H9 (cell line): Measurements from ENCODE around the gene COLQ. TPM values are rescaled to one million over a fixed set of nuclear protein-coding genes. Genes with fewer than 3 reads are reported as not detected.

Experiments
- DNase-seq: peaks from one replicate; pipeline ENCODE4 v3.0.0-alpha.2; 2017
- H2AFZ ChIP-seq: one replicate; pipeline ENCODE4 v1.6.1; 2013; ENCODE audit warnings: mild to moderate bottlenecking, low read length, control low read depth, moderate library complexity
- H2AK5ac ChIP-seq: 2 replicates; pipeline ENCODE4 v1.6.1; 2013; ENCODE audit warnings: low read length, control low read depth, mixed read lengths; ENCODE audit not compliant: insufficient read length
- H2BK120ac ChIP-seq: one replicate; pipeline ENCODE4 v1.6.1; 2013; ENCODE audit warnings: low read depth, mild to moderate bottlenecking, low read length, control low read depth, inconsistent platforms; ENCODE audit not compliant: poor library complexity, severe bottlenecking
- H2BK12ac ChIP-seq: 2 replicates; pipeline ENCODE4 v1.6.1; 2013; ENCODE audit warnings: low read length, control low read depth, mixed read lengths, low read depth; ENCODE audit not compliant: insufficient read length
- H2BK15ac ChIP-seq: 2 replicates; pipeline ENCODE4 v1.6.1; 2013; ENCODE audit warnings: low read depth, low read length, control low read depth
- H2BK20ac ChIP-seq: one replicate; pipeline ENCODE4 v1.6.1; 2013; ENCODE audit warnings: low read depth, mild to moderate bottlenecking, low read length, control low read depth, inconsistent platforms; ENCODE audit not compliant: poor library complexity, severe bottlenecking
- H2BK5ac ChIP-seq: 2 replicates; pipeline ENCODE4 v1.6.1; 2013; ENCODE audit warnings: low read length, control low read depth, mixed read lengths; ENCODE audit not compliant: insufficient read length
- H3K14ac ChIP-seq: 2 replicates; pipeline ENCODE4 v1.6.1; 2013; ENCODE audit warnings: low read length, control low read depth; ENCODE audit not compliant: insufficient read depth
- H3K18ac ChIP-seq: 2 replicates; pipeline ENCODE4 v1.6.1; 2013; ENCODE audit warnings: low read depth, mild to moderate bottlenecking, mixed read lengths, low read length, control low read depth; ENCODE audit not compliant: insufficient read length
- H3K23ac ChIP-seq: 2 replicates; pipeline ENCODE4 v1.6.1; 2013; ENCODE audit warnings: low read length, control low read depth, mixed read lengths, low read depth; ENCODE audit not compliant: insufficient read length
- H3K23me2 ChIP-seq: 2 replicates; pipeline ENCODE4 v1.6.1; 2013; ENCODE audit warnings: low read depth, mild to moderate bottlenecking, mixed read lengths, low read length, control low read depth; ENCODE audit not compliant: insufficient read length, poor library complexity, severe bottlenecking
- H3K27ac ChIP-seq: 2 replicates; pipeline ENCODE4 v1.5.1; 2013; ENCODE audit warnings: low read length, control low read depth, mixed read lengths, low read depth; ENCODE audit not compliant: insufficient read length
- H3K27me3 ChIP-seq: 2 replicates; pipeline ENCODE4 v1.6.1; 2013; ENCODE audit warnings: low read length, control low read depth, inconsistent platforms; ENCODE audit not compliant: insufficient read depth
- H3K4ac ChIP-seq: 2 replicates; pipeline ENCODE4 v1.6.1; 2013; ENCODE audit warnings: low read depth, mild to moderate bottlenecking, control low read depth, inconsistent platforms, low read length, moderate library complexity
- H3K4me1 ChIP-seq: 2 replicates; pipeline ENCODE4 v1.6.1; 2013; ENCODE audit warnings: low read length, control low read depth, inconsistent platforms; ENCODE audit not compliant: insufficient read depth
- H3K4me2 ChIP-seq: 2 replicates; pipeline ENCODE4 v1.6.1; 2013; ENCODE audit warnings: low read length, control low read depth, mixed read lengths; ENCODE audit not compliant: insufficient read length, insufficient read depth
- H3K56ac ChIP-seq: 2 replicates; pipeline ENCODE4 v1.6.1; 2013; ENCODE audit warnings: low read depth, mild to moderate bottlenecking, mixed read lengths, low read length, control low read depth; ENCODE audit not compliant: insufficient read length
- H3K79me1 ChIP-seq: 2 replicates; pipeline ENCODE4 v1.6.1; 2013; ENCODE audit warnings: low read depth, mild to moderate bottlenecking, moderate library complexity, low read length, control low read depth, inconsistent platforms; ENCODE audit not compliant: insufficient read depth, poor library complexity, severe bottlenecking
- H3K79me2 ChIP-seq: 2 replicates; pipeline ENCODE4 v1.6.1; 2013; ENCODE audit warnings: low read length, control low read depth, inconsistent platforms; ENCODE audit not compliant: insufficient read depth
- H3K9ac ChIP-seq: 2 replicates; pipeline ENCODE4 v1.6.1; 2013; ENCODE audit warnings: low read length, control low read depth, mixed read lengths; ENCODE audit not compliant: insufficient read length; ENCODE audit errors: extremely low read depth
- H3K9me3 ChIP-seq: one replicate; pipeline ENCODE4 v1.6.1; 2013; ENCODE audit warnings: low read depth, low read length, inconsistent platforms; ENCODE audit not compliant: control insufficient read depth
- H3T11ph ChIP-seq: one replicate; pipeline ENCODE4 v1.6.1; 2013; ENCODE audit warnings: mild to moderate bottlenecking, low read length, control low read depth, inconsistent platforms
- H4K20me1 ChIP-seq: one replicate; pipeline ENCODE4 v1.6.1; 2013; ENCODE audit not compliant: control insufficient read depth, insufficient read length, insufficient read depth
- H4K5ac ChIP-seq: 2 replicates; pipeline ENCODE4 v1.6.1; 2013; ENCODE audit warnings: low read depth, mild to moderate bottlenecking, mixed read lengths, low read length, control low read depth; ENCODE audit not compliant: insufficient read length
- H4K8ac ChIP-seq: replicated peaks from 2 replicates; pipeline ENCODE4 v1.6.1; 2013; ENCODE audit warnings: low read length, control low read depth, mixed read lengths, low read depth; ENCODE audit not compliant: insufficient read length
- H4K91ac ChIP-seq: 2 replicates; pipeline ENCODE4 v1.6.1; 2013; ENCODE audit warnings: low read depth, mild to moderate bottlenecking, moderate library complexity, mixed read lengths, low read length, control low read depth; ENCODE audit not compliant: insufficient read length
- H3K27ac Mint-ChIP-seq, 3 experiments: 2 replicates in 2 of 3; 3 replicates in 1 of 3; pipeline ENCODE4 v1.8.0; 2020 to 2021; ENCODE audit warnings: mixed read lengths in 3 of 3, mild to moderate bottlenecking in 1 of 3, moderate library complexity in 1 of 3
- H3K27me3 Mint-ChIP-seq: 2 replicates; pipeline ENCODE4 v1.8.0; 2021; ENCODE audit warnings: low read depth, mild to moderate bottlenecking, moderate library complexity, mixed read lengths
- H3K36me3 Mint-ChIP-seq, 3 experiments: 2 replicates in 2 of 3; 3 replicates in 1 of 3; pipeline ENCODE4 v1.8.0; 2020 to 2021; ENCODE audit warnings: low read depth in 3 of 3, mixed read lengths in 3 of 3; ENCODE audit not compliant: insufficient read depth in 1 of 3
- H3K4me1 Mint-ChIP-seq, 2 experiments: 2 replicates each; pipeline ENCODE4 v1.8.0; 2020; ENCODE audit warnings: mixed read lengths in 2 of 2
- H3K4me3 Mint-ChIP-seq, 2 experiments: 2 replicates in 1 of 2; 3 replicates in 1 of 2; pipeline ENCODE4 v1.8.0; 2020 to 2021; ENCODE audit warnings: mild to moderate bottlenecking in 2 of 2, mixed read lengths in 2 of 2, moderate library complexity in 1 of 2
- H3K9me3 Mint-ChIP-seq, 2 experiments: 2 replicates in 1 of 2; 3 replicates in 1 of 2; pipeline ENCODE4 v1.8.0; 2020; ENCODE audit warnings: mild to moderate bottlenecking in 2 of 2, mixed read lengths in 2 of 2, moderate library complexity in 1 of 2
- WGBS: extraction: QIAGEN DNeasy Blood & Tissue Kit; methylation state at CpG from one replicate; pipeline ENCODE4 v1.1.7; 2013; ENCODE audit warnings: missing lambda C conversion rate, low lambda C conversion rate, mixed read lengths; ENCODE audit not compliant: insufficient read length; ENCODE audit errors: extremely low coverage; 5-methylcytosine and 5-hydroxymethylcytosine counted together
- total RNA-seq: library from RNA; stranded (reverse); gene quantifications from 2 replicates; pipeline ENCODE4 v1.2.1, GENCODE V29; 2021
- TF ChIP-seq, protein P1 (sequence below): fragments of 200-600 bp; sonication (generic); conservative IDR thresholded peaks from 3 replicates; pipeline ENCODE4 v1.8.0; 2021; ENCODE audit warnings: antibody characterized with exemption, mild to moderate bottlenecking

Gene COLQ
- total RNA-seq, 1 experiment from 2014 or later, result 0.61 TPM

DNA sequence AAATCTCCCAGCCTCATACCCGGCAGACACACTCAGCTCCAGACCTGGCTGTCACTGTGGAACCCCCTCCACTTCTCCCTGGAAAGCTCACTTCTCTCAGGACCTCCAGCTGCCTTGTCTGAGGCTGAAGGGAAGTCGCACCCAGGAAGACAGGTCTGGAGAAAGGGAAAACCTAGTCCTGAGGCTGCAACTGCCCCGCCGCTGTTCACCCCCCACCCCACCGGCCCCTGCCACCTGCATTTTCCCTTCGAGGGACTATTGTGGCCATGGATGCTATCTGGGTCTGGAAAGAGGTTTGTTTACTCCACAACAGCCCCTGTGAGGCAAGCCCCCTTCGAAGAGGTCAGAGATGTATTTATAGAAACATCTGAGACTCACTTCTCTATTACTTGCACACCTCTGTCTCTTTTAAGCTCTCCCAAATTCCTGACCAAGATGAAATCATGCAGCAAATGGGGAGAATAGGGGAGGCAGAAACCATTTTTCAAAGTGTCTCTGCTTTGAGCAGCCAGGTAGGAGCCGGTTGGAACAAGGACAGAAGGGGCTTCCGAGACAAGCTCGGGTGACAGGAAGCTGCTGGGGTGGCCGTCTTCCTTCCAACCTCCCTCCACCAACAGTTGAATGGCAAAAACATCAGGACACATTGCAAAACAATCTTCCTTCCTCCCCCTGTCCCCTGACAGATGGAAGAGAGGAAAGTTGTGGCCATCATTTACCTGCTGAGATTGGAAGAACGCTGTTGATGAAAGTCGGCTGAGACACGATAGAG lies 518 bp downstream of the COLQ start:
- no peak overlapping the region for H2BK20ac ChIP-seq
- no peak overlapping the region for H2BK120ac ChIP-seq
- H3K27ac Mint-ChIP-seq, result no peak overlapping the region; a peak in 1 of 7 replicates
- H3K4me3 Mint-ChIP-seq, result peak overlapping the region in 1 of 2 experiments; percentile 7; a peak in 2 of 5 replicates
- no peaks in the 10 kb centered on the region for H4K20me1 ChIP-seq
- H3K23ac ChIP-seq, result no peak overlapping the region
- H3K27me3 Mint-ChIP-seq, result peaks cover 45% of the 10 kb centered on the region
- H3K14ac ChIP-seq, result no peak overlapping the region
- no peak overlapping the region for H2AFZ ChIP-seq
- TF ChIP-seq, protein P1, sequence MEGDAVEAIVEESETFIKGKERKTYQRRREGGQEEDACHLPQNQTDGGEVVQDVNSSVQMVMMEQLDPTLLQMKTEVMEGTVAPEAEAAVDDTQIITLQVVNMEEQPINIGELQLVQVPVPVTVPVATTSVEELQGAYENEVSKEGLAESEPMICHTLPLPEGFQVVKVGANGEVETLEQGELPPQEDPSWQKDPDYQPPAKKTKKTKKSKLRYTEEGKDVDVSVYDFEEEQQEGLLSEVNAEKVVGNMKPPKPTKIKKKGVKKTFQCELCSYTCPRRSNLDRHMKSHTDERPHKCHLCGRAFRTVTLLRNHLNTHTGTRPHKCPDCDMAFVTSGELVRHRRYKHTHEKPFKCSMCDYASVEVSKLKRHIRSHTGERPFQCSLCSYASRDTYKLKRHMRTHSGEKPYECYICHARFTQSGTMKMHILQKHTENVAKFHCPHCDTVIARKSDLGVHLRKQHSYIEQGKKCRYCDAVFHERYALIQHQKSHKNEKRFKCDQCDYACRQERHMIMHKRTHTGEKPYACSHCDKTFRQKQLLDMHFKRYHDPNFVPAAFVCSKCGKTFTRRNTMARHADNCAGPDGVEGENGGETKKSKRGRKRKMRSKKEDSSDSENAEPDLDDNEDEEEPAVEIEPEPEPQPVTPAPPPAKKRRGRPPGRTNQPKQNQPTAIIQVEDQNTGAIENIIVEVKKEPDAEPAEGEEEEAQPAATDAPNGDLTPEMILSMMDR, result no peak
- H3K9ac ChIP-seq, result no peak overlapping the region
- no peaks in the 10 kb centered on the region for H3K9me3 Mint-ChIP-seq
- H3K79me2 ChIP-seq, result no peaks in the 10 kb centered on the region
- DNase-seq, result no peak
- H4K8ac ChIP-seq, result no peak overlapping the region
- H3K9me3 ChIP-seq, result no peaks in the 10 kb centered on the region
- H2BK15ac ChIP-seq, result no peak overlapping the region
- H3K4me2 ChIP-seq, result peak overlapping the region; percentile 71
- no peaks in the 10 kb centered on the region for H3K79me1 ChIP-seq
- no peaks in the 10 kb centered on the region for H3K36me3 Mint-ChIP-seq
- H3K56ac ChIP-seq, result no peak overlapping the region
- H2AK5ac ChIP-seq, result no peak overlapping the region
- H3K27ac ChIP-seq, result no peak overlapping the region
- WGBS, result no CpG with 5 or more reads among the region's 14 CpGs
- H2BK12ac ChIP-seq, result no peak overlapping the region
- H3K27me3 ChIP-seq, result peaks cover 2% of the 10 kb centered on the region; the same call in 1 of the 2 replicates
- no peaks in the 10 kb centered on the region for H3K23me2 ChIP-seq
- H3K4me1 ChIP-seq, result peaks cover 8% of the 10 kb centered on the region; the same call in 1 of the 2 replicates
- no peak overlapping the region for H4K91ac ChIP-seq
- no peak overlapping the region for H3K4ac ChIP-seq
- no peak overlapping the region for H2BK5ac ChIP-seq
- H4K5ac ChIP-seq, result no peak overlapping the region
- peaks cover 24 to 31% of the 10 kb centered on the region in 2 experiments for H3K4me1 Mint-ChIP-seq
- peak overlapping the region; percentile 18 for H3K18ac ChIP-seq
- no peak overlapping the region for H3T11ph ChIP-seq
